ENCODE data around the gene HTT. TPM values are rescaled to one million over a fixed set of nuclear protein-coding genes. Genes with fewer than 3 reads are reported as not detected.

The HTT gene
- total and polyA plus RNA-seq, 2 of the 13 experiments (the other 11 are each of a cell fraction or from before 2014, with no cell fraction given), result 17.5 to 19.5 TPM

DNA sequence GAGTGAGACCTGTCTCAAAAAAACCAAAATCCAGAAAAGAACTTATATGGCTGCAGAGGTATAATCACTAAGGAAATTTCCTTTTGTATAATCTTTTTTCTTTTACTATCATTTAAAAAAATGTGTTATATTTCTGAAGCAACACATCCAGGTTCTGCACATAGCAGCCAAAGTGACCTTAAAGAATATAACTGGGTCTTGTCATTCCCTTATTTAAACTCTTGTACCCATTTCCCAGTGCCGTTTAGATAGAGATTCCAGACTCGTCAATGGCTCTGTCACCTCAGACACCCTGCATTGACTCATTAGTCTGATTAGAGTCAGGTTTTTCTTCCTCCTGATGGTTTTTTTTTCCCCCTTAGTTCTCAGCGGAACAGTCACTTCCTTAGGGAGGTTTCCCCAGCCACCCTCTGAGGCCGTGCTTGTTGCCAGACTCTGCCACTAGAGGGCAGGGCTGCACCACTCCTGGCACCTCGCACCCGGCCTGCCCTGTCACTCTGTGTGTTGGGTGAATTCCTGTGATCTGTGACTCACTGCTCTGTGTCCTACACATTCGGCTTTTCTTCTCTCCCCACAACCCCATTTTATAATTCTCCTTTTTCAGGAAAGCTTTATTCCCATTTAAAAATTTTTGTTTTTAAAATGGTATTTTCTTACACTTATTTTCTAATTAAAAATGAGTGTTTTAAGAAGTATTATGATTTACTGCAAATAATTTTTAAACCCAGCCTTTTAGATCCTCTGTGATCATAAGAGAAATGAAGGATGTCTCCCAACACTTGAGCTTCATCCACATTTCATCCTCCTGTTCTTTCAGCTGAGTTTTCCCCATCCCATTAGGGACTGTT lies 32.1 kb downstream of the HTT start (continued):
- TF ChIP-seq ZNF18 (CRISPR knock-in tag; IDR thresholded peaks at IDR 0.05; ENCODE audit: insufficient replicate concordance) (no peak), ZNF232 (CRISPR knock-in tag; IDR thresholded peaks at IDR 0.05; ENCODE audit: borderline replicate concordance) (no peak), GATAD1 (CRISPR knock-in tag; IDR thresholded peaks at IDR 0.05) (0 out of 2 replicates have a peak, but pooled peaks have one; percentile 36), ZNF841 (CRISPR knock-in tag; IDR thresholded peaks at IDR 0.05; ENCODE audit: borderline replicate concordance) (no peak), USF2 (IDR thresholded peaks at IDR 0.05; ENCODE audit: low read depth, low read length) (no peak), USF2 (CRISPR knock-in tag; IDR thresholded peaks at IDR 0.05; ENCODE audit: borderline replicate concordance) (no peak), E2F1 (CRISPR knock-in tag; IDR thresholded peaks at IDR 0.05) (no peak), IRF1 (CRISPR knock-in tag; IDR thresholded peaks at IDR 0.05; ENCODE audit: low read depth) (no peak), FLYWCH1 (CRISPR knock-in tag; IDR thresholded peaks at IDR 0.05) (no peak), MLX (CRISPR knock-in tag; IDR thresholded peaks at IDR 0.05) (no peak), MED13 (CRISPR knock-in tag; IDR thresholded peaks at IDR 0.05) (no peak), GABPA (IDR thresholded peaks at IDR 0.05; ENCODE audit: low read depth, low read length) (no peak), GABPA (CRISPR knock-in tag; IDR thresholded peaks at IDR 0.05; ENCODE audit: low read depth) (no peak), MXD4 (CRISPR knock-in tag; IDR thresholded peaks at IDR 0.05) (no peak), THAP11 (CRISPR knock-in tag; IDR thresholded peaks at IDR 0.05) (0 out of 2 replicates have a peak, but pooled peaks have one; percentile 18), IKZF5 (CRISPR knock-in tag; IDR thresholded peaks at IDR 0.05) (peak; percentile 77; the same call in 1 of the 2 replicates), ZNF20 (CRISPR knock-in tag; IDR thresholded peaks at IDR 0.05) (no peak), ATRX (CRISPR knock-in tag; IDR thresholded peaks at IDR 0.05; ENCODE audit: borderline replicate concordance) (no peak)
- TF ChIP-seq, protein P1, sequence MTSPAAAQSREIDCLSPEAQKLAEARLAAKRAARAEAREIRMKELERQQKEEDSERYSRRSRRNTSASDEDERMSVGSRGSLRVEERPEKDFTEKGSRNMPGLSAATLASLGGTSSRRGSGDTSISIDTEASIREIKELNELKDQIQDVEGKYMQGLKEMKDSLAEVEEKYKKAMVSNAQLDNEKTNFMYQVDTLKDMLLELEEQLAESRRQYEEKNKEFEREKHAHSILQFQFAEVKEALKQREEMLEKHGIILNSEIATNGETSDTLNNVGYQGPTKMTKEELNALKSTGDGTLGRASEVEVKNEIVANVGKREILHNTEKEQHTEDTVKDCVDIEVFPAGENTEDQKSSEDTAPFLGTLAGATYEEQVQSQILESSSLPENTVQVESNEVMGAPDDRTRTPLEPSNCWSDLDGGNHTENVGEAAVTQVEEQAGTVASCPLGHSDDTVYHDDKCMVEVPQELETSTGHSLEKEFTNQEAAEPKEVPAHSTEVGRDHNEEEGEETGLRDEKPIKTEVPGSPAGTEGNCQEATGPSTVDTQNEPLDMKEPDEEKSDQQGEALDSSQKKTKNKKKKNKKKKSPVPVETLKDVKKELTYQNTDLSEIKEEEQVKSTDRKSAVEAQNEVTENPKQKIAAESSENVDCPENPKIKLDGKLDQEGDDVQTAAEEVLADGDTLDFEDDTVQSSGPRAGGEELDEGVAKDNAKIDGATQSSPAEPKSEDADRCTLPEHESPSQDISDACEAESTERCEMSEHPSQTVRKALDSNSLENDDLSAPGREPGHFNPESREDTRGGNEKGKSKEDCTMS (CRISPR knock-in tag; conservative IDR thresholded peaks at IDR 0.05), result no peak

All from HepG2 (cell line).